PFSK-1 (cell line): Measurements from ENCODE around the gene ARHGAP10.

Source experiments
- FOXP2 ChIP-seq: optimal IDR thresholded peaks from 2 replicates; pipeline ENCODE3; 2011; ENCODE audit warnings: borderline replicate concordance, control low read depth, inconsistent platforms; ENCODE audit not compliant: insufficient read depth; ENCODE audit errors: extremely low read length, extremely low read depth
- POLR2AphosphoS5 ChIP-seq: IDR thresholded peaks from 2 replicates; pipeline ENCODE4 v1.6.1; 2012; ENCODE audit warnings: low read depth, mild to moderate bottlenecking, control low read depth, low read length, moderate library complexity
- SIN3A ChIP-seq: IDR thresholded peaks from 2 replicates; pipeline ENCODE4 v1.6.1; 2012; ENCODE audit warnings: mild to moderate bottlenecking, low read length, moderate library complexity, borderline replicate concordance; ENCODE audit not compliant: insufficient read depth
- TAF1 ChIP-seq: IDR thresholded peaks from 2 replicates; pipeline ENCODE4 v1.6.1; 2012; ENCODE audit warnings: low read length, control low read depth, borderline replicate concordance; ENCODE audit not compliant: insufficient read depth
- TF ChIP-seq, protein P1 (sequence below), 2 experiments: IDR thresholded peaks; 2 replicates each; pipeline versions ENCODE4 v1.6.1 to v1.8.0; 2011 to 2012; ENCODE audit warnings: low read depth in 2 of 2, low read length in 2 of 2, control low read depth in 1 of 2, inconsistent platforms in 1 of 2, mild to moderate bottlenecking in 1 of 2, moderate library complexity in 1 of 2; ENCODE audit not compliant: insufficient read depth in 1 of 2

DNA sequence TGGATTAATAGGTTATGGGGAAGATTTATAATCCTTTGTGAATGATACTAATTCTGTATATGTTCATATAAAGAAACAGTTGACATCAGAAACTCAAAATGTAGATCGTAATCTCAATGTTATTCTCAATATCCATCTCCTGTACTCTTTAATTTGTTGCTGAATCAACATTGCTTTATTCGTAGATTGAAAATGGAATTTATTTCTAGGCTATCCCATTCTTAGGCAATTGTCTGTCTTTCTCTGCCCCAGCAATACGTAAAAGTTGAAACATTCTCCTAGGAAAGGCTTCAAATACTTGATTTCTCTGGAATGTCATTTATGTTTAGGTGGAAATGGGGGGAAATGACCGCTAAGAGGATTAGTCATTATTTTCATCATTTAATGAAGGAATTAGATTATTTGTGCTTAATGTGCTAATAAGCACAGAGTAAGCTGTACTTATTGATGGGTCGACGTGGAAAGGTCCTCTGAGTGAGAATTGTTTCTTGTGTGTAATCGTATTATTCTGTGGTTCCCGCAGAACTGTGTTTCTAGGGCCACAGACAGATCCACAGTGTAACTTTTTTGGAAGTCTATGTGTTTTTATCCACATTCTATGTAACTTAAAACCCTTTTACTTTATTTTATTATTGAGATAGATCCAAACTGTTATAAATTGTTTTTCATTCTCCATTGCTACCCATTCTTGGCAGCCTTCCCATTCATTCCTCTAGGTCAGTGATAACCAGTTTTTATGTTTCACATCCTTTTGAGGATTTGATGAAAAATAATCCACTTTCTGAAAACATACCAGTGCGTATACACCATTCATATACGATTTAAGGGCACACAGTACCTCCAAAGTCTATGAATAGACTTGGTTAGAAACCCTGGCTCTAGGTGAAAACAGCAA, 262.9 kb downstream of the ARHGAP10 start:
- TF ChIP-seq, protein P1, sequence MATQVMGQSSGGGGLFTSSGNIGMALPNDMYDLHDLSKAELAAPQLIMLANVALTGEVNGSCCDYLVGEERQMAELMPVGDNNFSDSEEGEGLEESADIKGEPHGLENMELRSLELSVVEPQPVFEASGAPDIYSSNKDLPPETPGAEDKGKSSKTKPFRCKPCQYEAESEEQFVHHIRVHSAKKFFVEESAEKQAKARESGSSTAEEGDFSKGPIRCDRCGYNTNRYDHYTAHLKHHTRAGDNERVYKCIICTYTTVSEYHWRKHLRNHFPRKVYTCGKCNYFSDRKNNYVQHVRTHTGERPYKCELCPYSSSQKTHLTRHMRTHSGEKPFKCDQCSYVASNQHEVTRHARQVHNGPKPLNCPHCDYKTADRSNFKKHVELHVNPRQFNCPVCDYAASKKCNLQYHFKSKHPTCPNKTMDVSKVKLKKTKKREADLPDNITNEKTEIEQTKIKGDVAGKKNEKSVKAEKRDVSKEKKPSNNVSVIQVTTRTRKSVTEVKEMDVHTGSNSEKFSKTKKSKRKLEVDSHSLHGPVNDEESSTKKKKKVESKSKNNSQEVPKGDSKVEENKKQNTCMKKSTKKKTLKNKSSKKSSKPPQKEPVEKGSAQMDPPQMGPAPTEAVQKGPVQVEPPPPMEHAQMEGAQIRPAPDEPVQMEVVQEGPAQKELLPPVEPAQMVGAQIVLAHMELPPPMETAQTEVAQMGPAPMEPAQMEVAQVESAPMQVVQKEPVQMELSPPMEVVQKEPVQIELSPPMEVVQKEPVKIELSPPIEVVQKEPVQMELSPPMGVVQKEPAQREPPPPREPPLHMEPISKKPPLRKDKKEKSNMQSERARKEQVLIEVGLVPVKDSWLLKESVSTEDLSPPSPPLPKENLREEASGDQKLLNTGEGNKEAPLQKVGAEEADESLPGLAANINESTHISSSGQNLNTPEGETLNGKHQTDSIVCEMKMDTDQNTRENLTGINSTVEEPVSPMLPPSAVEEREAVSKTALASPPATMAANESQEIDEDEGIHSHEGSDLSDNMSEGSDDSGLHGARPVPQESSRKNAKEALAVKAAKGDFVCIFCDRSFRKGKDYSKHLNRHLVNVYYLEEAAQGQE (IDR thresholded peaks at IDR 0.05; ENCODE audit: insufficient read depth in 1 of 2, low read depth in 2 of 2, low read length in 2 of 2) = no peak
- TF ChIP-seq TAF1 (no peak), POLR2AphosphoS5 (no peak), FOXP2 (no peak), SIN3A (no peak)
